Transverse colon (tissue), 3 donors: ENCODE results near the gene HNRNPA1.

ENCODE experiments used
- EP300 ChIP-seq: sonication (generic); formaldehyde crosslinking; IDR thresholded peaks from one replicate; pipeline ENCODE4 v1.6.1; 2017; ENCODE audit warnings: antibody characterized with exemption, low read depth
- TF ChIP-seq, protein P1 (sequence below), 5 experiments: fragments of 200-600 bp in 3 of 5; fragments of 450-650 bp in 2 of 5; sonication (generic) in 3 of 5; IDR thresholded peaks; 1 replicate in 2 of 5; 2 replicates in 3 of 5; pipeline ENCODE4 v1.5.1; 2016 to 2017; ENCODE audit warnings: antibody characterized with exemption in 5 of 5, inconsistent platforms in 3 of 5, mild to moderate bottlenecking in 2 of 5, moderate library complexity in 1 of 5

DNA sequence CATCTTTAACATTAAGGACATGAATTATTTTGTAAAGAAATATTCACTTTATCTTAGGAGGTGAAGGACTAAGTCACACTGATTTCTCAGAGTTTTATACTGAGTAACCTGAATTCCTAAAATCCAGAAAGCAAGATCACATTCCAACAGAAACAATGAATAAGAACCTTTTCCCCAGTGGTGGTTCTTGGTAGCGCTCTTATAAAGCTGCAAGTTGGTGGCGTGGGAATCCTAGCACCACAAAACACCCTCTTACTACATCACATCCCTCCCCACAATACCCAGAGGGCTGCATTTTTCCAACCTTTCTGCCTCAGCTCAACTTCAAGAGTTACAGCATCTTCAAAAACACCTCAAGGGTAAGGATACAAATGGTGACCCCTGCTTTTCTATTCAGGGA lies 47.7 kb upstream of the HNRNPA1 start:
- TF ChIP-seq, protein P1, sequence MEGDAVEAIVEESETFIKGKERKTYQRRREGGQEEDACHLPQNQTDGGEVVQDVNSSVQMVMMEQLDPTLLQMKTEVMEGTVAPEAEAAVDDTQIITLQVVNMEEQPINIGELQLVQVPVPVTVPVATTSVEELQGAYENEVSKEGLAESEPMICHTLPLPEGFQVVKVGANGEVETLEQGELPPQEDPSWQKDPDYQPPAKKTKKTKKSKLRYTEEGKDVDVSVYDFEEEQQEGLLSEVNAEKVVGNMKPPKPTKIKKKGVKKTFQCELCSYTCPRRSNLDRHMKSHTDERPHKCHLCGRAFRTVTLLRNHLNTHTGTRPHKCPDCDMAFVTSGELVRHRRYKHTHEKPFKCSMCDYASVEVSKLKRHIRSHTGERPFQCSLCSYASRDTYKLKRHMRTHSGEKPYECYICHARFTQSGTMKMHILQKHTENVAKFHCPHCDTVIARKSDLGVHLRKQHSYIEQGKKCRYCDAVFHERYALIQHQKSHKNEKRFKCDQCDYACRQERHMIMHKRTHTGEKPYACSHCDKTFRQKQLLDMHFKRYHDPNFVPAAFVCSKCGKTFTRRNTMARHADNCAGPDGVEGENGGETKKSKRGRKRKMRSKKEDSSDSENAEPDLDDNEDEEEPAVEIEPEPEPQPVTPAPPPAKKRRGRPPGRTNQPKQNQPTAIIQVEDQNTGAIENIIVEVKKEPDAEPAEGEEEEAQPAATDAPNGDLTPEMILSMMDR (IDR thresholded peaks at IDR 0.05) = no peak
- no peak for TF ChIP-seq EP300
